Neural cell (in vitro differentiated cells): ENCODE data around the gene TBC1D5. TPM values are rescaled to one million over a fixed set of nuclear protein-coding genes. Genes with fewer than 3 reads are reported as not detected.

ENCODE experiments used
- H2AFZ ChIP-seq: fragments of 200-600, 300-800 bp; sonication (generic), shearing (Covaris generic); 2 replicates; pipeline ENCODE4 v1.6.0; 2014; ENCODE audit warnings: low read depth, mild to moderate bottlenecking, antibody characterized with exemption, low read length, moderate library complexity
- H3F3A ChIP-seq: fragments of 200-600 bp; shearing (Covaris generic); 2 replicates; pipeline ENCODE4 v1.6.1; 2016; ENCODE audit warnings: mild to moderate bottlenecking, moderate library complexity, mixed read lengths, antibody characterized with exemption, low read length; ENCODE audit not compliant: insufficient read depth, poor library complexity, severe bottlenecking
- H3K27ac ChIP-seq: fragments of 200-600, 300-800 bp; sonication (generic), shearing (Covaris generic); 2 replicates; pipeline ENCODE4 v1.5.1; 2014; ENCODE audit warnings: mild to moderate bottlenecking, low read length, moderate library complexity
- H3K27me3 ChIP-seq: fragments of 300-800, 200-600 bp; sonication (generic), shearing (Covaris generic); 2 replicates; pipeline ENCODE4 v1.6.0; 2014; ENCODE audit warnings: mild to moderate bottlenecking, low read depth, low read length, moderate library complexity; ENCODE audit not compliant: insufficient read depth
- H3K36me3 ChIP-seq: fragments of 300-800, 200-600 bp; sonication (generic), shearing (Covaris generic); 2 replicates; pipeline ENCODE4 v1.5.1; 2014; ENCODE audit warnings: mild to moderate bottlenecking, antibody characterized with exemption, low read length, moderate library complexity; ENCODE audit not compliant: insufficient read depth
- H3K4me2 ChIP-seq: fragments of 300-800, 200-600 bp; sonication (generic), shearing (Covaris generic); 2 replicates; pipeline ENCODE4 v1.6.0; 2014; ENCODE audit warnings: mild to moderate bottlenecking, low read length
- H3K4me3 ChIP-seq: fragments of 300-800, 200-600 bp; sonication (generic), shearing (Covaris generic); 2 replicates; pipeline ENCODE4 v1.5.1; 2014; ENCODE audit warnings: mild to moderate bottlenecking, low read length, moderate library complexity
- H3K79me2 ChIP-seq: fragments of 200-600 bp; shearing (Covaris generic); replicated peaks from 2 replicates; pipeline ENCODE4 v1.6.0; 2014; ENCODE audit warnings: mild to moderate bottlenecking, low read length, moderate library complexity; ENCODE audit not compliant: insufficient read depth
- H3K9ac ChIP-seq: fragments of 300-800, 200-600 bp; sonication (generic), shearing (Covaris generic); 2 replicates; pipeline ENCODE4 v1.6.1; 2016; ENCODE audit warnings: mild to moderate bottlenecking, low read length, mixed read lengths
- H3K9me2 ChIP-seq: fragments of 200-600 bp; shearing (Covaris generic); 2 replicates; pipeline ENCODE4 v1.6.1; 2016; ENCODE audit warnings: mild to moderate bottlenecking, low read length, mixed read lengths; ENCODE audit not compliant: insufficient read depth
- H3K9me3 ChIP-seq: fragments of 200-600, 300-800 bp; sonication (generic), shearing (Covaris generic); 2 replicates; pipeline ENCODE4 v1.6.1; 2016; ENCODE audit warnings: mild to moderate bottlenecking, mixed run types, low read length, moderate library complexity, mixed read lengths
- H4K20me1 ChIP-seq: fragments of 200-600 bp; shearing (Covaris generic); 2 replicates; pipeline ENCODE4 v1.6.1; 2016; ENCODE audit warnings: mild to moderate bottlenecking, mixed run types; ENCODE audit not compliant: insufficient read depth
- EP300 ChIP-seq: fragments of 450-650 bp; conservative IDR thresholded peaks from 2 replicates; pipeline ENCODE4 v1.6.1; 2014; ENCODE audit warnings: antibody characterized with exemption, mild to moderate bottlenecking, moderate library complexity; ENCODE audit not compliant: poor library complexity, severe bottlenecking
- EZH2 ChIP-seq: fragments of 200-600, 300-800 bp; shearing (Covaris generic), sonication (generic); IDR thresholded peaks from 2 replicates; pipeline ENCODE4 v1.6.1; 2014; ENCODE audit warnings: antibody characterized with exemption, low read length, borderline replicate concordance, mild to moderate bottlenecking; ENCODE audit not compliant: insufficient read depth, poor library complexity, severe bottlenecking
- MXI1 ChIP-seq: fragments of 450-650 bp; conservative IDR thresholded peaks from 2 replicates; pipeline ENCODE4 v1.6.1; 2014; ENCODE audit warnings: antibody characterized with exemption, mild to moderate bottlenecking; ENCODE audit not compliant: poor library complexity, severe bottlenecking
- POLR2AphosphoS5 ChIP-seq: IDR thresholded peaks from 2 replicates; pipeline ENCODE4 v1.6.1; 2012
- RAD21 ChIP-seq: fragments of 450-650 bp; conservative IDR thresholded peaks from 2 replicates; pipeline ENCODE4 v1.6.1; 2014; ENCODE audit warnings: antibody characterized with exemption, mild to moderate bottlenecking, moderate library complexity
- SMC3 ChIP-seq: fragments of 450-650 bp; conservative IDR thresholded peaks from 2 replicates; pipeline ENCODE4 v1.6.1; 2014; ENCODE audit warnings: antibody characterized with exemption, mild to moderate bottlenecking, moderate library complexity; ENCODE audit not compliant: poor library complexity
- TAF1 ChIP-seq: IDR thresholded peaks from 2 replicates; pipeline ENCODE4 v1.6.1; 2012; ENCODE audit warnings: low read depth
- polyA plus RNA-seq: library from polyadenylated mRNA; depleted of rRNA; stranded (reverse); fragments of >200 nt; gene quantifications from 2 replicates; pipeline ENCODE4 v1.2.3, GENCODE V29; 2014
- TF ChIP-seq, protein P1 (sequence below): IDR thresholded peaks from 2 replicates; pipeline ENCODE4 v1.6.1; 2012; ENCODE audit warnings: borderline replicate concordance
- TF ChIP-seq, protein P2 (sequence below): fragments of 450-650 bp; IDR thresholded peaks from 2 replicates; pipeline ENCODE4 v1.5.1; 2014; ENCODE audit warnings: antibody characterized with exemption, mild to moderate bottlenecking, moderate library complexity; ENCODE audit not compliant: poor library complexity, severe bottlenecking

Gene TBC1D5
- polyA plus RNA-seq, 1 donor from 2014 or later = 28.3 TPM

DNA sequence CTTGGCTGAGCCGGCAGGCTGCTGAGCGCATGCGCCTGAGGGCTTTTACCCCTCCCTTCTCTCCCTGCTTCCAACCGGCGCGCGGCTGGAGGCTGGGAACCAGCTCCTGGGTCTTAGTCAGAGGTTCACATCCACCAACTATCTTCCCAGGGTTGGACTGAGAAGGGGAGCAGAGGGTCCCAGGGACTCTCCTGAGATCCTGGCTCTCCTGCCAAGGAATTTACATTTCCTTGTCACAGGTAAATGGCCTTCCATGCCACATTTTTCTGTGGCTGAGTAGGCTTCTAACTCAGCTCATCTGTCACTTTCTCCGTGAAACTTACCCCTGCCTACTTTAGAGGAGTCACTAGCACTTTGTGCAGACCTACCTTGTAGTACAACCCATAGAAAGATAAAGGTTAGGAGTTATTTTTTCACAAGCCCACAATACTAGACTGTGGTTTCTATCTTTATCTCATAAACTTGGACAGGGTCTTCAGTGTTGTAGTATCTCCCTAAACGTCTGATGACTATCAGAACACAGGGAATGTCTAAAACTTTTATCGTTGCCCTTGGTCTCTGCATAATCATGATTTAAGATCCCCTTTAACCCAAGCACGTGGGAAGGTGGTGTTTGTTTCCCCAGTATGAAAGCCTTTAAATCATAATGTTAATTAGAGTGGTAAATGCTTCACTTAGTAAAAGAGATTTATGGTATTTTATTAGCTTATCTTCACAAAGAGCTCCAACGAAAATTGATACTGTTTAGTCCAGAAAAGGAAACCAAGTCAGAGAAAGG is 638 bp upstream of the TBC1D5 start:
- Histone ChIP-seq H3K4me2 (peak overlapping the region; percentile 68), H3F3A (peaks cover 6% of the 10 kb centered on the region), H3K27me3 (no peaks in the 10 kb centered on the region), H3K9ac (peak overlapping the region; percentile 60), H3K27ac (peak overlapping the region; percentile 29), H3K9me2 (no peaks in the 10 kb centered on the region), H2AFZ (peak overlapping the region; percentile 30), H3K79me2 (peaks cover 21% of the 10 kb centered on the region), H3K9me3 (no peaks in the 10 kb centered on the region), H3K36me3 (no peaks in the 10 kb centered on the region), H3K4me3 (peak overlapping the region; percentile 95), H4K20me1 (no peaks in the 10 kb centered on the region)
- TF ChIP-seq SMC3 (peak; percentile 31), RAD21 (peak; percentile 42), EZH2 (no peak)

DNA sequence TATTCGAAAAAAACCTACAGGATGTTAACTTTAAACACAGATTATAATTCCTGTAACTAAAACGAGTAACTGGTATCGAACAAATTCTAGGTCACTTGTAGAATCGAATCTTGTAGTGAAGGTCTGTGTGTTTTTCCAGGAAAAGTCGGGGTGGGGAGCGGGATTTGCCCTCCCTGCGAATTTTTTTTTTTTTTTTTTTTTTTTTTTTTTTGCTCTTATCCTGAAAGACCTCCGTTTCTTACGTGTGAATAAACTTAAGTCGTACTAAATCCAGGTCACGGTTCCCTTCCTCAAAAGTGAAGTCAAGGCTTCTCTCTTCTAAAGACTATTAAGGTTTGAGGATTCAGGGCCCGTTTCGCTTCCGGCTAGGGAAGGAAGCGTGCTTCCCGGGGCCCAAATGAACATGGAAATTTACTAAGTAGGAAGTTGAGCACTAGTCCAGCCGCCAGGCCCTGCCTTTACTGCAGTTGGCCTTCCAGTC is 770 bp downstream of the TBC1D5 start:
- Histone ChIP-seq H3K79me2 (peaks cover 26% of the 10 kb centered on the region), H3K9me3 (no peaks in the 10 kb centered on the region), H3K9ac (peak overlapping the region; percentile 87), H3K27me3 (no peaks in the 10 kb centered on the region), H3K4me3 (peak overlapping the region; percentile 95), H2AFZ (peak overlapping the region; percentile 49), H3K27ac (peak overlapping the region; percentile 88), H3K4me2 (peak overlapping the region; percentile 71), H3K9me2 (no peaks in the 10 kb centered on the region), H4K20me1 (no peaks in the 10 kb centered on the region), H3K36me3 (no peaks in the 10 kb centered on the region), H3F3A (peaks cover 6% of the 10 kb centered on the region)
- TF ChIP-seq, protein P1, sequence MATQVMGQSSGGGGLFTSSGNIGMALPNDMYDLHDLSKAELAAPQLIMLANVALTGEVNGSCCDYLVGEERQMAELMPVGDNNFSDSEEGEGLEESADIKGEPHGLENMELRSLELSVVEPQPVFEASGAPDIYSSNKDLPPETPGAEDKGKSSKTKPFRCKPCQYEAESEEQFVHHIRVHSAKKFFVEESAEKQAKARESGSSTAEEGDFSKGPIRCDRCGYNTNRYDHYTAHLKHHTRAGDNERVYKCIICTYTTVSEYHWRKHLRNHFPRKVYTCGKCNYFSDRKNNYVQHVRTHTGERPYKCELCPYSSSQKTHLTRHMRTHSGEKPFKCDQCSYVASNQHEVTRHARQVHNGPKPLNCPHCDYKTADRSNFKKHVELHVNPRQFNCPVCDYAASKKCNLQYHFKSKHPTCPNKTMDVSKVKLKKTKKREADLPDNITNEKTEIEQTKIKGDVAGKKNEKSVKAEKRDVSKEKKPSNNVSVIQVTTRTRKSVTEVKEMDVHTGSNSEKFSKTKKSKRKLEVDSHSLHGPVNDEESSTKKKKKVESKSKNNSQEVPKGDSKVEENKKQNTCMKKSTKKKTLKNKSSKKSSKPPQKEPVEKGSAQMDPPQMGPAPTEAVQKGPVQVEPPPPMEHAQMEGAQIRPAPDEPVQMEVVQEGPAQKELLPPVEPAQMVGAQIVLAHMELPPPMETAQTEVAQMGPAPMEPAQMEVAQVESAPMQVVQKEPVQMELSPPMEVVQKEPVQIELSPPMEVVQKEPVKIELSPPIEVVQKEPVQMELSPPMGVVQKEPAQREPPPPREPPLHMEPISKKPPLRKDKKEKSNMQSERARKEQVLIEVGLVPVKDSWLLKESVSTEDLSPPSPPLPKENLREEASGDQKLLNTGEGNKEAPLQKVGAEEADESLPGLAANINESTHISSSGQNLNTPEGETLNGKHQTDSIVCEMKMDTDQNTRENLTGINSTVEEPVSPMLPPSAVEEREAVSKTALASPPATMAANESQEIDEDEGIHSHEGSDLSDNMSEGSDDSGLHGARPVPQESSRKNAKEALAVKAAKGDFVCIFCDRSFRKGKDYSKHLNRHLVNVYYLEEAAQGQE = no peak
- TF ChIP-seq POLR2AphosphoS5 = no peak
- TF ChIP-seq SMC3 = no peak
- TF ChIP-seq MXI1 = no peak
- no peak for TF ChIP-seq RAD21
- TF ChIP-seq EP300 = no peak
- TF ChIP-seq EZH2 = no peak
- TF ChIP-seq TAF1 = no peak
- TF ChIP-seq, protein P2, sequence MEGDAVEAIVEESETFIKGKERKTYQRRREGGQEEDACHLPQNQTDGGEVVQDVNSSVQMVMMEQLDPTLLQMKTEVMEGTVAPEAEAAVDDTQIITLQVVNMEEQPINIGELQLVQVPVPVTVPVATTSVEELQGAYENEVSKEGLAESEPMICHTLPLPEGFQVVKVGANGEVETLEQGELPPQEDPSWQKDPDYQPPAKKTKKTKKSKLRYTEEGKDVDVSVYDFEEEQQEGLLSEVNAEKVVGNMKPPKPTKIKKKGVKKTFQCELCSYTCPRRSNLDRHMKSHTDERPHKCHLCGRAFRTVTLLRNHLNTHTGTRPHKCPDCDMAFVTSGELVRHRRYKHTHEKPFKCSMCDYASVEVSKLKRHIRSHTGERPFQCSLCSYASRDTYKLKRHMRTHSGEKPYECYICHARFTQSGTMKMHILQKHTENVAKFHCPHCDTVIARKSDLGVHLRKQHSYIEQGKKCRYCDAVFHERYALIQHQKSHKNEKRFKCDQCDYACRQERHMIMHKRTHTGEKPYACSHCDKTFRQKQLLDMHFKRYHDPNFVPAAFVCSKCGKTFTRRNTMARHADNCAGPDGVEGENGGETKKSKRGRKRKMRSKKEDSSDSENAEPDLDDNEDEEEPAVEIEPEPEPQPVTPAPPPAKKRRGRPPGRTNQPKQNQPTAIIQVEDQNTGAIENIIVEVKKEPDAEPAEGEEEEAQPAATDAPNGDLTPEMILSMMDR = no peak
